Hepatocyte (in vitro differentiated cells): ENCODE data around the gene VN1R5. TPM values are rescaled to one million over a fixed set of nuclear protein-coding genes. Genes with fewer than 3 reads are reported as not detected.

Source experiments
- DNase-seq: peaks from one replicate; pipeline ENCODE4 v3.0.0-alpha.2; 2016; ENCODE audit warnings: low spot score
- H2AFZ ChIP-seq: fragments of 200-600 bp; sonication (generic); 2 replicates; pipeline ENCODE4 v1.6.0; 2016; ENCODE audit warnings: antibody characterized with exemption, mild to moderate bottlenecking
- H3K27ac ChIP-seq: fragments of 200-600 bp; sonication (generic); 2 replicates; pipeline ENCODE4 v1.5.1; 2016; ENCODE audit warnings: mild to moderate bottlenecking
- H3K27me3 ChIP-seq: fragments of 200-600 bp; sonication (generic); 2 replicates; pipeline ENCODE4 v1.6.1; 2016
- H3K36me3 ChIP-seq: fragments of 200-600 bp; sonication (generic); replicated peaks from 2 replicates; pipeline ENCODE4 v1.5.1; 2016; ENCODE audit warnings: low read depth; ENCODE audit not compliant: insufficient read depth
- H3K4me1 ChIP-seq: fragments of 200-600 bp; sonication (generic); 2 replicates; pipeline ENCODE4 v1.5.1; 2016; ENCODE audit warnings: mild to moderate bottlenecking, moderate library complexity; ENCODE audit not compliant: insufficient read depth
- H3K4me2 ChIP-seq: fragments of 200-600 bp; sonication (generic); 2 replicates; pipeline ENCODE4 v1.6.0; 2016
- H3K4me3 ChIP-seq: fragments of 200-600 bp; sonication (generic); 2 replicates; pipeline ENCODE4 v1.5.1; 2016; ENCODE audit warnings: mild to moderate bottlenecking
- H3K79me2 ChIP-seq: fragments of 200-600 bp; sonication (generic); 2 replicates; pipeline ENCODE4 v1.6.0; 2017; ENCODE audit warnings: mild to moderate bottlenecking
- H3K9me2 ChIP-seq: fragments of 200-600 bp; sonication (generic); replicated peaks from 2 replicates; pipeline ENCODE4 v1.6.0; 2017; ENCODE audit warnings: mild to moderate bottlenecking; ENCODE audit not compliant: insufficient read depth
- H3K9me3 ChIP-seq: fragments of 200-600 bp; sonication (generic); 2 replicates; pipeline ENCODE4 v1.5.1; 2016; ENCODE audit warnings: low read depth, mild to moderate bottlenecking
- H4K20me1 ChIP-seq: fragments of 200-600 bp; sonication (generic); 2 replicates; pipeline ENCODE4 v1.6.0; 2016; ENCODE audit warnings: mild to moderate bottlenecking; ENCODE audit not compliant: insufficient read depth, poor library complexity, severe bottlenecking
- EZH2 ChIP-seq: fragments of 200-600 bp; sonication (generic); IDR thresholded peaks from 2 replicates; pipeline ENCODE4 v1.6.1; 2016; ENCODE audit warnings: antibody characterized with exemption, mild to moderate bottlenecking, borderline replicate concordance
- EZH2phosphoT487 ChIP-seq: fragments of 200-600 bp; sonication (generic); IDR thresholded peaks from one replicate; pipeline ENCODE4 v1.6.1; 2018; ENCODE audit warnings: antibody characterized with exemption, mild to moderate bottlenecking, low read depth, moderate library complexity; ENCODE audit not compliant: unreplicated experiment, severe bottlenecking
- WGBS: methylation state at CpG from one replicate; pipeline ENCODE4 v1.1.6; 2016; ENCODE audit warnings: low lambda C conversion rate; ENCODE audit errors: missing lambda C conversion rate; 5-methylcytosine and 5-hydroxymethylcytosine counted together
- polyA plus RNA-seq: library from polyadenylated mRNA; unstranded; fragments of >200 nt; fragmentation: Nextera tagmentation; extraction: Ambion mirVana; gene quantifications from 2 replicates; pipeline ENCODE4 v1.2.1, GENCODE V29; 2016
- total RNA-seq: library from RNA; depleted of rRNA; stranded (reverse); fragments of >200 nt; gene quantifications from 2 replicates; pipeline ENCODE4 v1.2.3, GENCODE V29; 2014
- TF ChIP-seq, protein P1 (sequence below): fragments of 200-600 bp; sonication (generic); IDR thresholded peaks from 2 replicates; pipeline ENCODE4 v1.5.1; 2016; ENCODE audit warnings: antibody characterized with exemption, mild to moderate bottlenecking; ENCODE audit not compliant: poor library complexity

Gene VN1R5
- total and polyA plus RNA-seq, 2 experiments from 2014 or later: not detected

- no peak overlapping the region for H3K4me3 ChIP-seq
- no peaks in the 10 kb centered on the region for H3K36me3 ChIP-seq
- H3K79me2 ChIP-seq: no peaks in the 10 kb centered on the region
- H3K4me2 ChIP-seq: no peak overlapping the region
- no peak for DNase-seq
- no peak overlapping the region for H2AFZ ChIP-seq
- no peaks in the 10 kb centered on the region for H3K9me3 ChIP-seq
- no peaks in the 10 kb centered on the region for H3K4me1 ChIP-seq
- H3K27me3 ChIP-seq: no peaks in the 10 kb centered on the region
- no peak for TF ChIP-seq EZH2
- TF ChIP-seq, protein P1, sequence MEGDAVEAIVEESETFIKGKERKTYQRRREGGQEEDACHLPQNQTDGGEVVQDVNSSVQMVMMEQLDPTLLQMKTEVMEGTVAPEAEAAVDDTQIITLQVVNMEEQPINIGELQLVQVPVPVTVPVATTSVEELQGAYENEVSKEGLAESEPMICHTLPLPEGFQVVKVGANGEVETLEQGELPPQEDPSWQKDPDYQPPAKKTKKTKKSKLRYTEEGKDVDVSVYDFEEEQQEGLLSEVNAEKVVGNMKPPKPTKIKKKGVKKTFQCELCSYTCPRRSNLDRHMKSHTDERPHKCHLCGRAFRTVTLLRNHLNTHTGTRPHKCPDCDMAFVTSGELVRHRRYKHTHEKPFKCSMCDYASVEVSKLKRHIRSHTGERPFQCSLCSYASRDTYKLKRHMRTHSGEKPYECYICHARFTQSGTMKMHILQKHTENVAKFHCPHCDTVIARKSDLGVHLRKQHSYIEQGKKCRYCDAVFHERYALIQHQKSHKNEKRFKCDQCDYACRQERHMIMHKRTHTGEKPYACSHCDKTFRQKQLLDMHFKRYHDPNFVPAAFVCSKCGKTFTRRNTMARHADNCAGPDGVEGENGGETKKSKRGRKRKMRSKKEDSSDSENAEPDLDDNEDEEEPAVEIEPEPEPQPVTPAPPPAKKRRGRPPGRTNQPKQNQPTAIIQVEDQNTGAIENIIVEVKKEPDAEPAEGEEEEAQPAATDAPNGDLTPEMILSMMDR: no peak
- no peak for TF ChIP-seq EZH2phosphoT487
- H3K9me2 ChIP-seq: no peaks in the 10 kb centered on the region
- 83% methylated on average over 9 of the region's 9 CpGs for WGBS
- no peak overlapping the region for H3K27ac ChIP-seq
- no peaks in the 10 kb centered on the region for H4K20me1 ChIP-seq
Observed at GRCh38 chr1:247297263-247298123, 41.6 kb downstream of the VN1R5 start.

GRCh38 chr1:247298124-247298481 is 42.2 kb downstream of the VN1R5 start:
- H3K9me2 ChIP-seq: no peaks in the 10 kb centered on the region
- no peaks in the 10 kb centered on the region for H3K79me2 ChIP-seq
- no peak for TF ChIP-seq EZH2phosphoT487
- TF ChIP-seq, protein P1: no peak
- TF ChIP-seq EZH2: no peak
- WGBS: 74% methylated on average over 6 of the region's 6 CpGs
- no peaks in the 10 kb centered on the region for H4K20me1 ChIP-seq
- DNase-seq: no peak
- no peaks in the 10 kb centered on the region for H3K27me3 ChIP-seq
- no peaks in the 10 kb centered on the region for H3K4me1 ChIP-seq
- no peak overlapping the region for H3K4me3 ChIP-seq
- no peak overlapping the region for H3K4me2 ChIP-seq
- H3K9me3 ChIP-seq: no peaks in the 10 kb centered on the region
- H3K36me3 ChIP-seq: no peaks in the 10 kb centered on the region
- no peak overlapping the region for H3K27ac ChIP-seq
- H2AFZ ChIP-seq: no peak overlapping the region

DNA sequence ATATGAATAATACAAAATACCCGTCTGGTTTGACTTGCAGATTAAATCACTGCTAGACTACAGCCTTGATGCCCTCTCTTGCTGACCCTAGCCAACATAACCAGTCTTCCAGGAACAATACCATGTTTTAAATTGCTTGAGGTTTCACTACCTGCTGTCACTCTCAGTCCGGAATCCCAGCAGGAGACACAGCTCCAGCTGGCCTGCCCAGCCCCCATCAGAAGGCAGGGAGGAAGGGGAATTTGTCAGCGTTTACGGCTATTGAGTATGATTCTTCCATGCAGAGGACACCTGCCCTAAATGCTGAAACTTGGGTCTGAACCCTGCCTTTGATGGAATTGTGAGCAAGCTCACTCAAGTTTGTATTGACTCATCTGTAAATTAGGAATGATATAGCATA is 42.8 kb downstream of the VN1R5 start:
- no peaks in the 10 kb centered on the region for H3K79me2 ChIP-seq
- WGBS: 72% methylated on average over 4 of the region's 4 CpGs
- no peak for DNase-seq
- no peaks in the 10 kb centered on the region for H3K4me1 ChIP-seq
- H3K9me2 ChIP-seq: no peaks in the 10 kb centered on the region
- no peaks in the 10 kb centered on the region for H3K36me3 ChIP-seq
- no peak overlapping the region for H2AFZ ChIP-seq
- no peak overlapping the region for H3K4me2 ChIP-seq
- TF ChIP-seq, protein P1: no peak
- no peak for TF ChIP-seq EZH2phosphoT487
- TF ChIP-seq EZH2: no peak
- H3K27me3 ChIP-seq: no peaks in the 10 kb centered on the region
- no peak overlapping the region for H3K4me3 ChIP-seq
- H3K9me3 ChIP-seq: no peaks in the 10 kb centered on the region
- no peak overlapping the region for H3K27ac ChIP-seq
- H4K20me1 ChIP-seq: no peaks in the 10 kb centered on the region
